ENCODE results near the gene CDK11A.
"Not testable (repeated sequence)": the region's sequence is repeated elsewhere in the genome, so short reads cannot be mapped to it uniquely, and the experiment has no call there.

The CDK11A gene

GRCh38 chr1:1754051-1754815, 30.1 kb upstream of the CDK11A start:
- no peak for DNase-seq

DNA sequence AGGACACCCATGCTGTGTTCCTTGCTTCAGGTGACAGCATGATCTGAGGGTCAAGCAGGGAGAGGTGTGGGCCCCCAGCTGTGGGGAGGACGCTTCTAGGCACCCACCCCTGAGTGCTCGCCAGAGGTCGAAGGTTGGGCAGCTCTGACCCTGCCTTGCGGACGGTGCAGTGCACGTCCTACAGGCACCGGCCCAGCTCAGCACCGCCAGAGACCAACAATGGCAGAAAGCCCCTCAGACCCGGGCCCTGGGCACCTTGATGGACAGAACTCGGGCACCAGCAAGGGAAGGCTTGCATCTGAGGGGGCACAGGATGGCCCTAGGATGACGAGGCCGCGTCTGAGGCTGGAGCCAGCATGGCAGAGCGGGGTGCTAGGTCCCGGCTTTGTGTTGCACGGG, 29.4 kb upstream of the CDK11A start:
- DNase-seq: no peak

DNA sequence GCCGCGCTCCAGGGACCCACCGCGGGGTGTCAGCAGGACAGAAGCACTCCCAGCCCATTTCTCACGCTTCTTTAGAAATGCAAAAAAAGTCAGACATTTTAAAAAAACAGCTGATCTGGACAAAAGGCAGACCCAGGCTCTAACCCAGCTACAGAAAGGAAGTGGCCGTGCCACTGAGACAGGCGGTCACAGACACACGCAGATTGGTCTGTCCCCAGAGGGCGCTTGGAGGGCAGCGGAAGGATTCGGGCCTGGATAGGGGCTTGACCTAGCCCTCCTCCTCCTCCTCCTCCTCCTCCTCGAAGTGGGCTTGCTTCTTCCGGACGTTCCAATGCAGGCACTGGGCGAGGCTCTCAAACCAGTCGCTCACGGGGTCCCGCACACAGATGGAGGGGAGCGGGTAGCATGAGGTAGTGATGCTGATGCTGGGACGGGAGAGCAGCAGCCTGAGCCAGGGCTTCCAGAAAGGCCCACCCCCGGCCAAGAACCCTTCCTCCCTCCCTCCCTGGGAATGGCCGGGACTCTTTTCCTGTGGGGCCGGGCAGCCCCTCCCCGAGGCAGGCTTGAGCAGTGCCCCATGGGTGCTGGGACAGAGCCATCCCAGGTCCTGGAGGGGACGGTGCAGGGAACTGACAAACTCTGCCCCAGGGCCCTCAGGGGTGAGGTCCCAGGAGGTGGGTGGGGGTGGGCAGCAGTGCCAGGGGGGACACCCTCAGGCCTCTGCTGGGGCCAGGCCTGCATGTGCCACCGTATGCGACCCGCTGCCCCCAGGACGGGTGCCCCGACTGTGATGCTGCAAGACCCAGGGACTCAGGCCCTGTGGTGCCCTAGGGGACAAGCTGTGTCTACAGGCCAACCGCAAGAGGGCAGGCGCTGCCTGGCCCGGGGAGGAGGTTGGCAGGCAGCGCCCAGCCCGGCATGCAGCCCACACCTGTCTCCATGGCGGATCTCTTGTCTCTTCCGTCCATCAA, 28.8 kb upstream of the CDK11A start:
- DNase-seq: no peak

GRCh38 chr1:1752190-1752589, 28.0 kb upstream of the CDK11A start:
- no peak for DNase-seq

- DNase-seq: not testable (repeated sequence)
These were observed 25.8 kb upstream of the CDK11A start for GRCh38 chr1:1749941-1750340.

GRCh38 chr1:1748686-1749321, 24.6 kb upstream of the CDK11A start:
- DNase-seq: no peak

GRCh38 chr1:1746566-1746909, 22.4 kb upstream of the CDK11A start:
- not testable (repeated sequence) for DNase-seq

- peak; percentile 85 for DNase-seq
These were observed 21.8 kb upstream of the CDK11A start for GRCh38 chr1:1745651-1746565.

- not testable (repeated sequence) for DNase-seq
These were observed 18.4 kb upstream of the CDK11A start for GRCh38 chr1:1742529-1742928.

DNA sequence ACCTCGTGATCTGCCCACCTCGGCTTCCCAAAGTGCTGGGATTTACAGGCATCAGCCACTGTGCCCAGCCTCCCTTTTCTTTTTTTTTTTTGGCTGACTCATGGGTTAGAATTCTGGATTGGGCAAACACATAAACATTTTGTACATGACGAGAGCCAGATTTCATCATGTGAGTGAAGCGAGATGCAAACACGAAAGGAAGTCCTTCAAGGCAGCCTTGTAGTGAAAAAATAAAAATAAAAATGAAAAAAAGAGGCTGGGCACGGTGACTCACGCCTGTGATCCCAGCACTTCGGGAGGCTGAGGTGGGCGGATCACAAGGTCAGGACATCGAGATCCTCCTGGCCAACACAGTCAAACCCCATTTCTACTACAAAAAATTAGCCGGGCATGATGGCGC, 16.9 kb upstream of the CDK11A start:
- DNase-seq: not testable (repeated sequence)

GRCh38 chr1:1738799-1739337, 14.7 kb upstream of the CDK11A start:
- not testable (repeated sequence) for DNase-seq

- DNase-seq: not testable (repeated sequence)
These were observed 13.8 kb upstream of the CDK11A start for GRCh38 chr1:1737675-1738590.

DNA sequence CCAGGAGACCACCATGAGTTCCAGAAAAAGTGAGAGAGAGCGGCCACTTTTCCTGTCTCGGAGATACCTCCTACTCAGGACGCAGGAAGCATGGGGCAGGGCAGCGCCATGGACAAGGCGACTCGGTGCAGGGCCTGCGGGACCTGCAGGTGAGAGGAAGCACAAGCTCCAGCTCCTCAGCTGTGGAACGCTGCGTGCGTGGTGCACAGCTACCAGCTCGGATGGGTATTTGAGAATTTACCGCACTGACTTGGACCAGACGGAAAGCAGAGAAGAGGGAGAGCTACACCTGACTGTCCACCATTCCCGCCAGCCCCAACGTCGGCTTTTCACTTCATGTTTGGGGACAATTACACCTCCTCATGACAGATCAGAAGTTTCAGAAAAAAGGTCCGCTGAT, 8.2 kb upstream of the CDK11A start:
- DNase-seq: no peak

- DNase-seq: no peak
These were observed 6.7 kb upstream of the CDK11A start for GRCh38 chr1:1730870-1731269.

GRCh38 chr1:1730230-1730629, 6.1 kb upstream of the CDK11A start:
- DNase-seq: not testable (repeated sequence)

DNA sequence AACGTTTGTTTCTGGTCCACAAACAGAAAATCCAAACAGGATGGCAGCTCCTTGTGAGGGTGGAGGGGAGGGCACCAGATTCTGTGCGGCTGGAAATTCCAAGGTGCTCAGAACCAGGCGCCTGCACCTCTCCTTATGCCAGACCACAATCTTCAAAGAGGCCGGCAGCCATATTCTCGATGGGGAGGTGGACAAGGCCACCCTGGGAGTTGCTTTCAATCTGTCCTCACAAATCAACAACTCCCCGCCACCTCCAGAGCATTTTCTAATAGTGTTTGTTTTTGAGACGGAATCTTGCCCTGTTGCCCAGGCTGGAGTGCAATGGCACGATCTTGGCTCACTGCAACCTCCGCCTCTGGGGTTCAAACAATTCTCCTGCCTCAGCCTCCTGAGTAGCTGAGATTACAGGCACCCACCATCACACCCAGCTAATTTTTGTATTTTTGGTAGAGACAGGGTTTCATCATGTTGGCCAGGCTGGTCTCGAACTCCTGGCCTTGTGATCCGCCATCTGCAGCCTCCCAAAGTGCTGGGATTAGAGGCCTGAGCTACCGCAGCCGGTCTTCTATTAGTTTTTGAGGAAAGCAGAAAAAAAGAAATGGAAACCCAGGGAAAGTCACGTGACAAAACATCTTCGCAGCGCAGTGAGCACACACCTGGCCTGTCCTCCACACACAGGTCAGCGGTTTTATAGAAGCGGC, 5.1 kb upstream of the CDK11A start:
- DNase-seq: not testable (repeated sequence)

- DNase-seq: peak; percentile 13
These were observed 4.3 kb upstream of the CDK11A start for GRCh38 chr1:1728308-1729005.

DNA sequence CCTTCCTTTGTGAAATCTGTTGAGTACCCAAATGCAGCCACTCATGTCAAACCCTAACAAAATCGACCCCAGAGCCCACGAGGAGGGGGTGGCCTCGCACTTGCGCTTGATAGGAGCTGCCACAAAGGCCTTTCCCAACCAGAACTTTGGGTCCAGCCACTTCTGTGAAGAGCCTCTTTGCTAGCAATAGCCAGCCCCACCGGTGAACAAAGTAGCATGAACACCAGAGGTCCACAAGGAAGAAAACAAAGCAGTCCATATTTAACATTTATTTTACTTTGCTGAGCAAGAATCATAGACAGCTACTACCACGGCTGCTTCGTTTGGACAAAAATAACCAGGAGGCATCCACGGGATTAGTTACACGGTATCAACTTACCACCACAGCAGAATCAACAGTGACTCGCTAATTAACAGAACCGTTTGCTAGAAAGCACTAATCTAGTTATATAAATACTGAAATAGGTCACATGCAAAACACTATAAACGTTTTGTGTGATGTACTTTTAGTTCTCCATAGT, 3.0 kb upstream of the CDK11A start:
- DNase-seq: not testable (repeated sequence)

GRCh38 chr1:1726088-1726487, 1.9 kb upstream of the CDK11A start:
- DNase-seq: not testable (repeated sequence)

Measured in activated CD4-positive, alpha-beta T cell treated with anti-CD3 and anti-CD28 coated beads, Interleukin-10, Interleukin-2, amounts not matched to agents 100 ng/mL and 50 ng/mL, durations not matched to agents 16 hours and 8 hours (primary cell).